Stimulated activated CD8-positive, alpha-beta memory T cell treated with anti-CD3 and anti-CD28 coated beads, Interleukin-12 subunit alpha, Interleukin-12 subunit beta, amount 100 ng/mL, for 1 hour (primary cell): ENCODE data around the gene CDC42SE1.
"Not testable (repeated sequence)": the region's sequence is repeated elsewhere in the genome, so short reads cannot be mapped to it uniquely, and the experiment has no call there.

ENCODE experiments used
- DNase-seq: peaks from one replicate; pipeline ENCODE4 v3.0.0-alpha.2; 2020; ENCODE audit warnings: low read depth

CDC42SE1 gene

GRCh38 chr1:151059109-151060006 is at the start of gene CDC42SE1:
CDC42SE1 (minus strand) TSS chr1:151059622; CDS start chr1:151055730, 3,892 bp downstream.
- peak; percentile 75 for DNase-seq

DNA sequence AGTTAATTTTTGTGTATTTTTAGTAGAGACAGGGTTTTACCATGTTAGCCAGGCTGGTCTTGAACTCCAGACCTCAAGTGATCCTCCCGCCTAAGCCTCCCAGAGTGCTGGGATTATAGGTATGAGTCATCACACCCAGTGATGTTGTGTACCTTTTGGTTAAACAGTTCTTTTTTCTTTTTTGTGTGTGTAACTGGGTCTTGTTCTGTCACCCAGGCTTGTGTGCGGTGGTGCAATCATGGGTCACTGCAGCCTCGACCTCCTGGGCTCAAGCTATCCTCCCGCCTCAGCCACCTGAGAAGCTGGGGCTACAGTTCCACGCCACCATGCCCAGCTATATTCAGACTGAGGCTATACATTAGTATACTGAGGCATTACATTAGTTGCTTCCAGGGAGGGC is 48.9 kb upstream of the CDC42SE1 start:
- no peak for DNase-seq

DNA sequence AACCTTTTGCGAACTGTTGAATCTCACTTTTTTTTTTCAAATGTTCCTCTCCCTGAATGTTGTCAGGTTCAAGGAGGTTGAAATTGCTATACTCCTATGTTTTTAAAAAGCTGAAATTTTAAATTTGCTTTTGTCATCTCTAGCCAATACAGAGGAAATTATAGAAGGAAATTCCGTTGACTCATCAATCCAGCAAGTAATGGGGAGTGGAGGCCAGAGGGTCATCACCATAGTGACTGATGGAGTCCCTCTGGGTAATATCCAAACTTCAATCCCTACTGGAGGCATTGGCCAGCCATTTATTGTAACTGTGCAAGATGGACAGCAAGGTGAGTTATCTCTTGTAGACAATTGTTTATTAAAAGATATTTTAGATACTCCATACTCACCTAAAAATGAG is 47.5 kb upstream of the CDC42SE1 start:
- no peak for DNase-seq

DNA sequence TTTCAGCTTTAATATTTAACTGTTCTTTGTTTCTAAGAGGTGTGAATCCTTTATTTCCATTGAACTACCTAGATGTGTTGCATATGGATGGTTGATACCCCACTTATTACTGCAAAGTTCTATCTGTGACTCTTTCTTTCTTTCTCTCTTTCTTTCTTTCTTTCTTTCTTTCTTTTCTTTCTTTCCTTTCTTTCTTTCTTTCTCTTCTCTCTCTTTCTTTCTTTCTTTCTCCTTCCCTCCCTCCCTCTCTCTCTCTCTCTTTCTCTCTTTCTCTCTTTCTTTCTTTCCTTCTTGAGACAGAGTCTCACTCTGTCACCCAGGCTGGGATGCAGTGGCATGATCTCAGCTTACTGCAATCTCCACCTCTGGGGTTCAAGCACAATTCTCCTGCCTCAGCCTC is 45.2 kb upstream of the CDC42SE1 start:
- no peak for DNase-seq

DNA sequence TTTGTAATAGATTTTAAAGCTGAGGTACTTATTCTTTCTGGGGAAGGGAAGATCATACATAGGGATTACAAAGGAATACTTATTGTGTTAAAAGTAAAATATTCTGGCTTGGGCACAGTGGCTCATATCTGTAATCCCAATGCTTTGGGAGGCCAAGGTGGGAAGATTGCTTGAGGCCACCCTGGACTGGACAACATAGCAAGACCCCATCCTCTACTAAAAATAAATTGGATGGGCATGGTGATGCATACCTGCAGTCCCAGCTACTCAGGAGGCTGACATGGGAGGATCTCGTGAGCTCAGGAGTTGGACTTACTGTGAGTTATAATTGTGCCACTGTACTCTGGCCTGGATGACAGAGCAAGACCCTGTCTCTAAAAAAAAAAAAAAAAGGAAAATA is 38.7 kb upstream of the CDC42SE1 start:
- DNase-seq: no peak

DNA sequence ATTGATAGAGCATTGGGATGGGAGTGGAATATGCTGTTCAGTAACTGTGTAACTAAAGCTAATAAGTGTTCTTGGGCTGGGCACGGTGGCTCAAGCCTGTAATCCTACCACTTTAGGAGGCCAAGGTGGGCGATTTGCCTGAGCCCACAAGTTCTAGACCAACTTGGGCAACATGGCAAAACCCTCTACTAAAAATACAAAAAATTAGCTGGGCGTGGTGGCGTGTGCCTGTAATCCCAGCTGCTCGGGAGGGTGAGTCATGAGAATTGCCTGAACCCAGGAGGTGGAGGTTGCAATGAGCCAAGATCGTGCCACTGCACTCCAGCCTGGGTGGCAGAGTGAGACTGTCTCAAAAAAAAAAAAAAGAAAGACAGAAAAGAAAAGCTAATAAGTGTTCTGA is 38.0 kb upstream of the CDC42SE1 start:
- not testable (repeated sequence) for DNase-seq

DNA sequence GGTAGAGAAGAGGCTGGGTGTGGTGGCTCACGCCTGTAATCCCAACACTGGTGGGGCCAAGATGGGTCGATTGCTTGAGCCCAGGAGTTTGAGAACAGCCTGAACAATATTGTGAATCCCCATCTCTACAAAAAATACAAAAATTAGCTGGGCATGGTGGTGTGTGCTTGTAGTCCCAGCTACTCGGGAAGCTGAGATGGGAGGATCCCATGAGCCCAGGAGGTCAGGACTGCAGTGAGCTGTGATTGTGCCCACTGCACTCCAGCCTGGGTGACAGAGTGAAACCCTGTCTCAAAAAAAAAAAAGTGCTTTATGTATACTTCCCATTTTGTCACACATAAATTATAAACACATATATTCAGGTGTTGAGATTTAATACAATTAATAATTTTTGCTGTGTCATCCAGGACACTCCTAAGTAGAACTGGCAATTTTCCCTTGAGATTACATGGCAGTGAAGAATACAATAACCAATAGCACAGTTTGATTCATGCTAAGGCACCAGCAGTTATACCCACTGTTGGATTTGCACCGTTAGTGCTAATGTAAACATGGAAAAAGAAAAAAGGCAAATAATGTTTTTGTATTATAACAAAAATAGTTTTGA is 26.6 kb upstream of the CDC42SE1 start:
- DNase-seq: no peak

DNA sequence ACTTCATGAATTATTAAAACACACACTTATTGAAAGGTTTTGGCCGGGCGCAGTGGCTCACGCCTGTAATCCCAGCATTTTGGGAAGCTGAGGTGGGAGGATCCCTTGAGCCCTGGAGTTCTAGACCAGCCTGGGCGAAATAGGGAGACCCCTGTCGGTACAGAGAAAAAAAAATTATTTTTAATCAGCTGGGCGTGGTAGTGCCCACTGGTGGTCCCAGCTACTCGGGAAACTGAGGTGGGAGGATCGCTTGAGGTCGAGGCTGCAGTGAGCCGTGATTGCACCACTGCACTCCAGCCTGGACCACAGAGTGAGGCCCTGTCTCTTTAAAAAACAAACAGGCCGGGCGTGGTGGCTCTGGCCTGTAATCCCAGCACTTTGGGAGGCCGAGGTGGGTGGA is 12.8 kb upstream of the CDC42SE1 start:
- DNase-seq: no peak

DNA sequence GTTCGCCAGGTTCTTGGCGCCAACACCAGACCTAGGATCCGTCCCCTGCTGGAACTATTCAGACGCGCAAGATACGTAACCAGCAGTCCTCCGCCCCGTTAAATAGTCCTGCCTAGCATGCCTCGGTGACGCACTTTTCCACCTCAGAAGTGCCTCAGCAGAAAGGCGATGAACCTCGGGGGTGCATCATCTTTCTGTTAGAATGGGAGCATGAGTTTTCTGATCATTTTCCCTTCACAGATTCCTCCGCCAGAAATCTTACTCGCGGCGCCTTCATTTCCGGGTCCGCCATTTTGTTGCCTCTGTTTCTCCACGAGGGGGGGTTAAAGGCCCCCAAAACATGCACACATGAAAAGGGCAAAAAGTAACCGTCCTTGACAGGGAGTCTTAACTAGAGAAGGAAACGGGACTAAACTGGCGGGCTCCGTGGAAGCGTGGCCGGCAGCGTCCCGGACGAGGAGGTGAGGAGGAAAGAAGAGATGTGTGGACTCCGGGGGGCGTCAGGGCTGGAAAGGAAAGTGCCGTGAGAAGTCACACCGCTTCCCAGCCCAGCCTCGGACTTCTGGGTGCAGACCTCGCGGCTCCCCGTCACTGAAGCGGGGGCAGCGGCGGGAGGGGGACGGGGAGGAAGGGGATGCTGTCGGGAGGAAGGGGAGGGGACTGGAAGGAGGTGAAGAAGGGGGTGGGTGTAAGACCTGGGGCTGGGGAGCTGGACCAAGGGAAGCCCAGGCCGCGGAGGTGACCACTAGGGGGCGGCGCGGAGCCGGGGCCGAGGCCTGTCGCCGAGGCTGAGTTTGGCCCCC is 11.3 kb upstream of the CDC42SE1 start, which contains the start of gene GABPB2:
GABPB2 (plus strand) TSS at position 288 of the 803 bp plus-strand sequence. CDS start 17,429 bp downstream, outside the sequence.
- peak; percentile 66 for DNase-seq

- no peak for DNase-seq
Measured at GRCh38 chr1:151069103-151069486, 9.7 kb upstream of the CDC42SE1 start.

DNA sequence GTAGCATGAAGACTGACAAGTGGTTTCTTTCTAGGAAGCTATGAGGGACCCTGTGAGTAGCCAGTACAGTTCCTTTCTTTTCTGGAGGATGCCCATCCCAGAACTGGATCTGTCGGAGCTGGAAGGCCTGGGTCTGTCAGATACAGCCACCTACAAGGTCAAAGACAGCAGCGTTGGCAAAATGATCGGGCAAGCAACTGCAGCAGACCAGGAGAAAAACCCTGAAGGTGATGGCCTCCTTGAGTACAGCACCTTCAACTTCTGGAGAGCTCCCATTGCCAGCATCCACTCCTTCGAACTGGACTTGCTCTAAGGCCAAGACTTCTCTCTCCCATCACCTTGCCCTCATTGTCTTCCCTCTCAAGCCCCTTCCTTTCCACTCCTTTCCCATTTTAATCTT is 7.8 kb upstream of the CDC42SE1 start:
- no peak for DNase-seq

GRCh38 chr1:151065089-151065645 is 5.7 kb upstream of the CDC42SE1 start:
- DNase-seq: no peak

DNA sequence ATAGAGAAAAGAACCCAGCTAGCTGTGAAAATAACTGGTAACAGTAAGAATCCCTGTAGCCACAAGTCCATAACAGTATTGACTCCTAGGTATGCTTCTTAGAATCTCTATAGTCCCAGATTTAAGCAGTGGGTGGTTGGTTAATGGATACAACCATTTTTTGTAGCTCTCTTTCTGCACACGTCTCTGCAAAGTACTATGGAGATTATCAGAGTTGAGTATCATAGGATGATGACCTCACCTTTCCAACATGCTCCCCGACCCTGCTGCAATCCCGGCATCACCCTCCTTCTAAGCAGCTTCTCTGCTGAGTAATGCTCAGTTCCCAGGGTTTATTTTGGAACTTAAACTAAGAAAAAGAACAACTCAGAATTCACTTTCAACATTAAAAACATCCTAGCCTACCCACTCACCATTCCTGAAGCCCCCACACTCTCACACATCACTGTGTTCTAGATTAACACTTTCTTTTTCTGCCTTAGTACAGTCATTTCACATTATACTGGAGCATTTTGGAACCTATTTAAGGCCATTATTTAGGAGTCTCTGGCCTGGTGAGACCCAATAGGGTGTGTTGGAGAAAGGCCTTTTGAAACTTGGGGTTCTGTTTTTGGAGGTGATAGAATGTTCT is 3.4 kb upstream of the CDC42SE1 start:
- DNase-seq: no peak

DNA sequence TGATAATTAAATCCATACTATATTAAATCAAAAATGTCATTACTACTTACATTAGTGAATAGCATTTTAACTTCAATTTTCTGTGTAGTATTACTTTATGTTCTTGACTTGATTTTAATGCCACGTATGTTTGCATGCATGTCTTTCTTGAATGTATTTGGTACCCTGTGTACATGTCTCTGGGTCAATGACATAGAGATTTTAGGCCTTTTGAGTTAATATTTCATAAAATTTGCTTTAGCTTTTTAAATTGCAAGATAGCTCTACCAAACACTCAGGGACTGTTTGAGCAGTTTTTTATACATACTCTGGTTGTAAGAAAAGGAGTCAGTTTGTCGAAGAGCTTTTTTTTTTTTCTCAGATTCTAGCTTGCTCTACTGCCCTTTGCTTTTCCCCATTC is 2.3 kb upstream of the CDC42SE1 start:
- no peak for DNase-seq

DNA sequence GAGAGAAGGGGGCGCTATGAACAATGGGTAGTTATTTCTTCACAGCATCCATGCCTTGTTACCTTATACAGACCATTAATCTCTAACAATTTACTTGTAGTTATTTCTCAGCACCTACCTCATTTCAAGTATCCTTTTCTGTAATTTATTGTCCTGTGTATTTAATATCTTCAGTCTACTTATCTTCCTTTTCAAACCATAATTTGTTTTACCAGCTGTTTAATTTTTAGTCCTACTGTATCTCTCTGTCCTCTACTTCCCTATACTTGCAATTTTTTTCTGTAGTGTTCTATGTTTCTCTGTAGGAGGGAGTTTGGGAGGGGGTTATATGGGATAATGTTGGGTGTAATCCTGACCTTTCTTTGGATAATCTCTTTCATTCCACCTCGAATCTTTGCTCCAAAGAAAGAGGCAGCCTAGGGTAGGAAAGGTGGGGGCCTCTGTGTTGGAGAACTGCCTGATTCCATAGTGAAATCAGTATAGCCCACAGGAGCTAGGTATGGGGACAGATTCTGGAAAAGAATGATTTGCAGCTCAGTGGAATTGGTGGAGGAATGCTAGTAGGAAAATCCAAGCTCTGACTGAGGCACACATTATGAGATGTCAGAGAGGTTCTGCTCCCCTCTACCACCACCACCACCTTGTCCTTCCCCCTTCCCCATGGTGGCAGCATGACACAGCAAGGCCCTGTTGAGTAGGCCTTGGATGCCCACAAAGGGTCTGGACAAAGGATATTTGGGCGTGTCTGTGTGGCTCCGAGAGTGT is 1.4 kb upstream of the CDC42SE1 start:
- no peak for DNase-seq

DNA sequence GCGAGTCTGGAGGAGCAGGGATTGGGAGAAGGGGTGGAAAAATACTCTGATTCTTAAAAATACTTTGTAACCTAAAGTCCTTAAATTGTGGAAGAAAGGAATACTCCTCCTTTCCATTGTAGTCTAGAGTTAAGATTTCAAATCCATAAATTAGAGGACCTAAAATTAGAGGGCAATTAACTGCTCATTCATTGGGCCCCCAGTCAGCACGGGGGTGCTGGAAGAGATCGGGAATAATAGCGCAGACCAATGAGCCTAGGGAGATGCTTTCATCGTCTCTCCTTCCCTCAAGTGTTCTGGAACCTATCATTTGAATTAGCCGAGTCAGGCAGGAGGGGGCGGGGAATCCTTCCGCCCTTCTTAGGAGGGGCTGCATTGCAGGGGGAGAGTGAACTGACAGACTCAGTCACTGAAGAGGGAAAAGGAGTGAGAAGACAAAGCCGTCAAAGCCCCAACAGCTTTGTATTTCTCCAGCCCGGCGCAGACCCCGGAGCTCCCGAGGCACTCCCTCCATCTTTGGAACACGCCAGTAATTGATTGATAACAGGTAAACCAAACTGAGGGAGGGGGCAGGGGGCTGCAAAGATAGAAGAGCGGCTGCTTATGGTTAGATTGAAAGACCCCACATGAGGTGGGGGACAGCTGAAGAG is 710 bp upstream of the CDC42SE1 start, which contains the start of gene MLLT11:
MLLT11 (plus strand) TSS at position 391 of the 650 bp plus-strand sequence. CDS start 6,828 bp downstream, outside the sequence.
- no peak for DNase-seq

- DNase-seq: no peak
Measured at GRCh38 chr1:151058692-151059091, 730 bp downstream of the CDC42SE1 start.

DNA sequence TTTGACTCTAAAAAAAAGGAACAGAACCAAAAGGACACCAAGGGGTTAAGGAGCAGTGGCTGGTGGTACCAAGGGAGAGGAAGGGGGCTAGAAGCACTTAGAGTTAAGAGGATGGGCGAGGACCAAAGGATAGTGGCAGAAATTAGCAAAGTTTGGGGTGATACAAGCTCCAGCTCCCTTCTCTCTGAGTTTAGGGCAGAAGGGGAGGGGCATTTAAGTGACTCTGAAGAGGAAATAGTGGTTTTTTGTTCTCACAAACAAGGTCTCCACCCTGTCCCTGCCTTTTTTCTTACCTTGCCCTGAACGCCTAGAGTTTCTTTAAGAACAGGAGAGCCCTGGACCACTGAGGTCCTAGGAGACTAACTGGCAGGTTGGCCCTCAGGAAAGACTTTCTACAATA is 3.3 kb downstream of the CDC42SE1 start:
- DNase-seq: no peak

- DNase-seq: no peak
Measured at GRCh38 chr1:151055581-151055980, 3.8 kb downstream of the CDC42SE1 start.

- no peak for DNase-seq
Measured at GRCh38 chr1:151054971-151055547, 4.4 kb downstream of the CDC42SE1 start.
